ENCODE data around the gene CYTH4. TPM values are rescaled to one million over a fixed set of nuclear protein-coding genes. Genes with fewer than 3 reads are reported as not detected.

The CYTH4 gene
- polyA plus RNA-seq, 1 donor from 2014 or later: not detected

DNA sequence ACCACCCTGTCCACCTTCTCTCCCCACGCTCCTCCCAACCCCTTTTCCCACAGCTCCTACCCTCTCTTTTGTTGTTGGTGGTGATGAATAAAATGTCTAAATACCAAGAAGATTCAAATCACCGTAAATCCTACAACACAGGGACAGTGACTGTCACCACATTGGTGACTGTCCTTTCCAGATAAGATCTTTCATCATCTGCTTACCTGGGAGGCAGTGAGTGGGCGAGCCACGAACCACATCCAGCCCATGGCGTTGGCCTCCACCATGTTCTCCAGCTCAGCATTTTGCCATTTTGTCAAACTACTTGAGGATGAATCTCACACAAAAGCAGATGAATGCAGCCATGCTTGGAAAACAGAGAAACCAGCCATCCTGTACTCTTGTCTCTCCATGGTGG is 6.7 kb upstream of the CYTH4 start:
- no peaks in the 10 kb centered on the region for H4K20me1 ChIP-seq (ENCODE audit: insufficient read depth)
- H3K79me2 ChIP-seq (replicated peaks; ENCODE audit: insufficient read depth, low read length): no peaks in the 10 kb centered on the region
- H3K9ac ChIP-seq (ENCODE audit: low read length): no peak overlapping the region
- H3K4me2 ChIP-seq (ENCODE audit: low read length): no peak overlapping the region
- no peak for TF ChIP-seq EZH2 (IDR thresholded peaks at IDR 0.05; ENCODE audit: borderline replicate concordance, insufficient read depth, low read length, poor library complexity, severe bottlenecking)
- no peak for TF ChIP-seq EP300 (conservative IDR thresholded peaks at IDR 0.05; ENCODE audit: poor library complexity, severe bottlenecking)
- TF ChIP-seq POLR2AphosphoS5 (IDR thresholded peaks at IDR 0.05): no peak
- TF ChIP-seq RAD21 (conservative IDR thresholded peaks at IDR 0.05): no peak
- TF ChIP-seq TAF1 (IDR thresholded peaks at IDR 0.05; ENCODE audit: low read depth): no peak
- TF ChIP-seq SMC3 (conservative IDR thresholded peaks at IDR 0.05; ENCODE audit: poor library complexity): no peak
- TF ChIP-seq, protein P1, sequence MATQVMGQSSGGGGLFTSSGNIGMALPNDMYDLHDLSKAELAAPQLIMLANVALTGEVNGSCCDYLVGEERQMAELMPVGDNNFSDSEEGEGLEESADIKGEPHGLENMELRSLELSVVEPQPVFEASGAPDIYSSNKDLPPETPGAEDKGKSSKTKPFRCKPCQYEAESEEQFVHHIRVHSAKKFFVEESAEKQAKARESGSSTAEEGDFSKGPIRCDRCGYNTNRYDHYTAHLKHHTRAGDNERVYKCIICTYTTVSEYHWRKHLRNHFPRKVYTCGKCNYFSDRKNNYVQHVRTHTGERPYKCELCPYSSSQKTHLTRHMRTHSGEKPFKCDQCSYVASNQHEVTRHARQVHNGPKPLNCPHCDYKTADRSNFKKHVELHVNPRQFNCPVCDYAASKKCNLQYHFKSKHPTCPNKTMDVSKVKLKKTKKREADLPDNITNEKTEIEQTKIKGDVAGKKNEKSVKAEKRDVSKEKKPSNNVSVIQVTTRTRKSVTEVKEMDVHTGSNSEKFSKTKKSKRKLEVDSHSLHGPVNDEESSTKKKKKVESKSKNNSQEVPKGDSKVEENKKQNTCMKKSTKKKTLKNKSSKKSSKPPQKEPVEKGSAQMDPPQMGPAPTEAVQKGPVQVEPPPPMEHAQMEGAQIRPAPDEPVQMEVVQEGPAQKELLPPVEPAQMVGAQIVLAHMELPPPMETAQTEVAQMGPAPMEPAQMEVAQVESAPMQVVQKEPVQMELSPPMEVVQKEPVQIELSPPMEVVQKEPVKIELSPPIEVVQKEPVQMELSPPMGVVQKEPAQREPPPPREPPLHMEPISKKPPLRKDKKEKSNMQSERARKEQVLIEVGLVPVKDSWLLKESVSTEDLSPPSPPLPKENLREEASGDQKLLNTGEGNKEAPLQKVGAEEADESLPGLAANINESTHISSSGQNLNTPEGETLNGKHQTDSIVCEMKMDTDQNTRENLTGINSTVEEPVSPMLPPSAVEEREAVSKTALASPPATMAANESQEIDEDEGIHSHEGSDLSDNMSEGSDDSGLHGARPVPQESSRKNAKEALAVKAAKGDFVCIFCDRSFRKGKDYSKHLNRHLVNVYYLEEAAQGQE (IDR thresholded peaks at IDR 0.05; ENCODE audit: borderline replicate concordance): no peak
- TF ChIP-seq, protein P2, sequence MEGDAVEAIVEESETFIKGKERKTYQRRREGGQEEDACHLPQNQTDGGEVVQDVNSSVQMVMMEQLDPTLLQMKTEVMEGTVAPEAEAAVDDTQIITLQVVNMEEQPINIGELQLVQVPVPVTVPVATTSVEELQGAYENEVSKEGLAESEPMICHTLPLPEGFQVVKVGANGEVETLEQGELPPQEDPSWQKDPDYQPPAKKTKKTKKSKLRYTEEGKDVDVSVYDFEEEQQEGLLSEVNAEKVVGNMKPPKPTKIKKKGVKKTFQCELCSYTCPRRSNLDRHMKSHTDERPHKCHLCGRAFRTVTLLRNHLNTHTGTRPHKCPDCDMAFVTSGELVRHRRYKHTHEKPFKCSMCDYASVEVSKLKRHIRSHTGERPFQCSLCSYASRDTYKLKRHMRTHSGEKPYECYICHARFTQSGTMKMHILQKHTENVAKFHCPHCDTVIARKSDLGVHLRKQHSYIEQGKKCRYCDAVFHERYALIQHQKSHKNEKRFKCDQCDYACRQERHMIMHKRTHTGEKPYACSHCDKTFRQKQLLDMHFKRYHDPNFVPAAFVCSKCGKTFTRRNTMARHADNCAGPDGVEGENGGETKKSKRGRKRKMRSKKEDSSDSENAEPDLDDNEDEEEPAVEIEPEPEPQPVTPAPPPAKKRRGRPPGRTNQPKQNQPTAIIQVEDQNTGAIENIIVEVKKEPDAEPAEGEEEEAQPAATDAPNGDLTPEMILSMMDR (IDR thresholded peaks at IDR 0.05; ENCODE audit: poor library complexity, severe bottlenecking): no peak
- TF ChIP-seq MXI1 (conservative IDR thresholded peaks at IDR 0.05; ENCODE audit: poor library complexity, severe bottlenecking): no peak
- H3K4me3 ChIP-seq (ENCODE audit: low read length): no peak overlapping the region
- no peaks in the 10 kb centered on the region for H3F3A ChIP-seq (ENCODE audit: insufficient read depth, low read length, poor library complexity, severe bottlenecking)
- no peaks in the 10 kb centered on the region for H3K27me3 ChIP-seq (ENCODE audit: insufficient read depth, low read depth, low read length)
- H3K36me3 ChIP-seq (ENCODE audit: insufficient read depth, low read length): no peaks in the 10 kb centered on the region
- no peak overlapping the region for H2AFZ ChIP-seq (ENCODE audit: low read depth, low read length)
- H3K27ac ChIP-seq (ENCODE audit: low read length): no peak overlapping the region
- H3K9me2 ChIP-seq (ENCODE audit: insufficient read depth, low read length): no peaks in the 10 kb centered on the region
- H3K9me3 ChIP-seq (ENCODE audit: low read length): no peaks in the 10 kb centered on the region

DNA sequence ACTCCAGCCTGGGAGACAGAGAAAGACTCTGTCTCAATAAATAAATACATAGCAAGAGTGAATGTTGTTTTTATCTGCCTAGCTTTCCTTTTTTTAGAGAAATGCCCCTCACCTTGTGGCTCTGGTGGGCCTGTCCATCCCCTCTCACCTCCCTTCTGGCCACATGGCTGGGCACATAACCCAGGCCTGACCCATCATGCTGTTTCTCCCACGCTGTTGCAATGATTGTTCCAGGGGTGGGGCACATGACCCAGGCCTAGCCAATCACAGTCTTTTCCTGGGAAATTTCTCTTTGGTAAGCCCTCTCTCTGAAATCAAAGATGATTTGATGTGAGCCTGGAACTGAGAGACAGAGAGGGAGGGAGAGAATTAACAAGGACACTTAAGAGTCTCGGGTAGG is 5.5 kb upstream of the CYTH4 start:
- Histone ChIP-seq H3K27ac (ENCODE audit: low read length) (no peak overlapping the region), H2AFZ (ENCODE audit: low read depth, low read length) (no peak overlapping the region)

More for the DNA sequence above, 5.5 kb upstream of the CYTH4 start:
- H4K20me1 ChIP-seq (ENCODE audit: insufficient read depth): no peaks in the 10 kb centered on the region
- no peaks in the 10 kb centered on the region for H3K79me2 ChIP-seq (replicated peaks; ENCODE audit: insufficient read depth, low read length)
- no peaks in the 10 kb centered on the region for H3F3A ChIP-seq (ENCODE audit: insufficient read depth, low read length, poor library complexity, severe bottlenecking)
- H3K9me3 ChIP-seq (ENCODE audit: low read length): no peaks in the 10 kb centered on the region
- H3K9ac ChIP-seq (ENCODE audit: low read length): no peak overlapping the region
- no peaks in the 10 kb centered on the region for H3K27me3 ChIP-seq (ENCODE audit: insufficient read depth, low read depth, low read length)
- no peak overlapping the region for H3K4me3 ChIP-seq (ENCODE audit: low read length)
- TF ChIP-seq EZH2 (IDR thresholded peaks at IDR 0.05; ENCODE audit: borderline replicate concordance, insufficient read depth, low read length, poor library complexity, severe bottlenecking) (no peak), EP300 (conservative IDR thresholded peaks at IDR 0.05; ENCODE audit: poor library complexity, severe bottlenecking) (no peak)
- TF ChIP-seq, protein P2 (IDR thresholded peaks at IDR 0.05; ENCODE audit: poor library complexity, severe bottlenecking): no peak
- no peaks in the 10 kb centered on the region for H3K36me3 ChIP-seq (ENCODE audit: insufficient read depth, low read length)
- H3K9me2 ChIP-seq (ENCODE audit: insufficient read depth, low read length): no peaks in the 10 kb centered on the region
- H3K4me2 ChIP-seq (ENCODE audit: low read length): no peak overlapping the region

All from neural cell (in vitro differentiated cells).